Activated B cell treated with CpG ODN at 0.5 μM for 24 hours (primary cell): Measurements from ENCODE around the gene EXOC3. TPM values are rescaled to one million over a fixed set of nuclear protein-coding genes. Genes with fewer than 3 reads are reported as not detected.
"Not testable (repeated sequence)": the region's sequence is repeated elsewhere in the genome, so short reads cannot be mapped to it uniquely, and the experiment has no call there.

Source experiments
- ATAC-seq: fragments of 200-7000 bp; cut with Tn5 transposase; one replicate; pipeline ENCODE4 v1.10.0; 2021; ENCODE audit warnings: low read depth, mild to moderate bottlenecking, moderate library complexity
- CTCF ChIA-PET: fragments of 350-600 bp; sonication (Branson Sonifier 250); formaldehyde crosslinking; loops from one replicate; lab custom pipeline; 2021; ENCODE audit warnings: antibody characterized with exemption; lab: Charles Lee
- POLR2A ChIA-PET: fragments of 350-600 bp; sonication (Branson Sonifier 250); formaldehyde crosslinking; loops from one replicate; lab custom pipeline; 2021; ENCODE audit warnings: antibody characterized with exemption; lab: Charles Lee
- DNase-seq: peaks from one replicate; pipeline ENCODE4 v3.0.0; 2022
- H3K27ac Mint-ChIP-seq: one replicate; pipeline ENCODE4 v1.8.0; 2020; ENCODE audit warnings: mixed read lengths
- H3K27me3 Mint-ChIP-seq: one replicate; pipeline ENCODE4 v1.8.0; 2021; ENCODE audit warnings: mixed read lengths
- H3K36me3 Mint-ChIP-seq: one replicate; pipeline ENCODE4 v1.8.0; 2021; ENCODE audit warnings: low read depth, mixed read lengths
- H3K4me1 Mint-ChIP-seq: one replicate; pipeline ENCODE4 v1.8.0; 2021; ENCODE audit warnings: mixed read lengths
- H3K4me3 Mint-ChIP-seq: one replicate; pipeline ENCODE4 v1.8.0; 2020; ENCODE audit warnings: mild to moderate bottlenecking, mixed read lengths
- H3K9me3 Mint-ChIP-seq: one replicate; pipeline ENCODE4 v1.8.0; 2020; ENCODE audit warnings: mixed read lengths
- CTCF ChIP-seq: fragments of 200-600 bp; IDR thresholded peaks from one replicate; pipeline ENCODE4 v1.8.0; 2022; ENCODE audit warnings: antibody characterized with exemption, mild to moderate bottlenecking
- intact Hi-C: fragments of 100-400 bp; cut with micrococcal nuclease; formaldehyde crosslinking; loops from one replicate; pipeline ENCODE4 v1.15.1; 2024
- total RNA-seq: library from RNA; stranded (reverse); gene quantifications from 2 replicates; pipeline ENCODE4 v1.2.3, GENCODE V29; 2022

EXOC3 gene
- total RNA-seq, 1 donor from 2014 or later = 79.6 TPM

- Mint-ChIP-seq H3K27me3 (peaks cover 39% of the 10 kb centered on the region), H3K36me3 (no peaks in the 10 kb centered on the region), H3K4me1 (no peaks in the 10 kb centered on the region), H3K27ac (no peak overlapping the region), H3K4me3 (no peak overlapping the region), H3K9me3 (peaks cover 2% of the 10 kb centered on the region)
- no peak for TF ChIP-seq CTCF
- DNase-seq = no peak
- POLR2A ChIA-PET = no interaction called here
- CTCF ChIA-PET = interaction anchor here (0.7 kb wide), 1 partner anchor 123 kb away, joined by 4 read pairs; no protein-coding TSS in a partner anchor
- intact Hi-C loops = no loop called here
- no peak for ATAC-seq
These were observed 59.5 kb downstream of the EXOC3 start for GRCh38 chr5:502325-503079.

- Mint-ChIP-seq H3K27ac (no peak overlapping the region), H3K36me3 (no peaks in the 10 kb centered on the region), H3K9me3 (peaks cover 2% of the 10 kb centered on the region), H3K4me3 (no peak overlapping the region), H3K27me3 (peaks cover 30% of the 10 kb centered on the region), H3K4me1 (no peaks in the 10 kb centered on the region)
- DNase-seq (no peak), ATAC-seq (no peak)
- intact Hi-C loops = no loop called here
- no peak for TF ChIP-seq CTCF
- CTCF ChIA-PET = no interaction called here
- POLR2A ChIA-PET = interaction anchor here (0.7 kb wide), 1 partner anchor 51 kb away, joined by 3 read pairs; no protein-coding TSS in a partner anchor
These were observed 61.6 kb downstream of the EXOC3 start for GRCh38 chr5:504326-505154.

- intact Hi-C loops = no loop called here
- TF ChIP-seq CTCF = no peak
- Mint-ChIP-seq H3K36me3 (no peaks in the 10 kb centered on the region), H3K4me1 (no peaks in the 10 kb centered on the region), H3K27ac (no peak overlapping the region), H3K4me3 (no peak overlapping the region), H3K27me3 (peaks cover 22% of the 10 kb centered on the region), H3K9me3 (peaks cover 2% of the 10 kb centered on the region)
- no peak for DNase-seq
- CTCF ChIA-PET = no interaction called here
- ATAC-seq = no peak
- POLR2A ChIA-PET = no interaction called here
These were observed 63.1 kb downstream of the EXOC3 start for GRCh38 chr5:505951-506525.

GRCh38 chr5:507986-508575 is 65.1 kb downstream of the EXOC3 start:
- POLR2A ChIA-PET, H3K4me3 Mint-ChIP-seq, intact Hi-C loops, CTCF ChIA-PET, DNase-seq, H3K9me3 Mint-ChIP-seq, H3K4me1 Mint-ChIP-seq, H3K36me3 Mint-ChIP-seq, ATAC-seq, H3K27ac Mint-ChIP-seq: not testable (repeated sequence)
- H3K27me3 Mint-ChIP-seq = peaks cover 13% of the 10 kb centered on the region

GRCh38 chr5:509611-510185 is 66.7 kb downstream of the EXOC3 start:
- ChIA-PET CTCF (no interaction called here), POLR2A (no interaction called here)
- ATAC-seq (no peak), DNase-seq (no peak)
- Mint-ChIP-seq H3K27me3 (peaks cover 12% of the 10 kb centered on the region), H3K36me3 (no peaks in the 10 kb centered on the region), H3K27ac (peak overlapping the region; percentile 24), H3K4me3 (no peak overlapping the region), H3K9me3 (no peaks in the 10 kb centered on the region), H3K4me1 (peaks cover 3% of the 10 kb centered on the region)
- TF ChIP-seq CTCF = no peak
- intact Hi-C loops = no loop called here
